HepG2 (cell line): ENCODE results near the gene TOR4A. TPM values are rescaled to one million over a fixed set of nuclear protein-coding genes. Genes with fewer than 3 reads are reported as not detected.
A peak's percentile ranks its signal among the peaks of the same experiment; 100 is the strongest.

Experiments
- ATAC-seq: fragments of 200-7000 bp; cut with Tn5 transposase; 3 replicates; pipeline ENCODE4 v1.9.1; 2020; ENCODE audit warnings: mild to moderate bottlenecking, moderate library complexity
- BruUV-seq: library from RNA; stranded (reverse); fragments of 400-500 nt; replicated peaks from 2 replicates; lab custom pipeline; 2021; lab: Mats Ljungman, UMichigan
- CTCF ChIA-PET: fragments of 300-600 bp; formaldehyde crosslinking; extraction: SDS; loops from one replicate; lab custom pipeline; 2021; ENCODE audit warnings: low total read pairs, inconsistent platforms, low intra/inter-chr PET ratio; lab: Yijun Ruan, JAX
- POLR2A ChIA-PET: fragments of 350-600 bp; sonication (Branson Sonifier 250); formaldehyde crosslinking; loops from one replicate; lab custom pipeline; 2020; ENCODE audit warnings: antibody characterized with exemption, inconsistent platforms; lab: Yijun Ruan, JAX
- DNase-seq: peaks from one replicate; pipeline ENCODE4 v3.0.0-alpha.2; 2015; ENCODE audit warnings: low spot score
- FAIRE-seq: peaks from 3 replicates; lab custom pipeline; 2011; peaks lifted over from hg19 to GRCh38; lab: Jason Lieb, UNC
- H2AFZ ChIP-seq: one replicate; pipeline ENCODE4 v1.6.1; 2011; ENCODE audit warnings: low read length, inconsistent platforms
- H3K27ac ChIP-seq: fragments of 300-600 bp; 3 replicates; pipeline ENCODE4 v1.8.0; 2011; ENCODE audit warnings: mixed run types, mild to moderate bottlenecking, mixed read lengths, low read length, inconsistent platforms; ENCODE audit not compliant: insufficient read depth; ENCODE audit errors: extremely low read length
- H3K27me3 ChIP-seq, 2 experiments: fragments of 200-600 bp in 1 of 2; 2 replicates in 1 of 2; 3 replicates in 1 of 2; pipeline versions ENCODE4 v1.6.0 to v1.8.0; 2011; ENCODE audit warnings: low read length in 2 of 2, mild to moderate bottlenecking in 2 of 2, moderate library complexity in 2 of 2, inconsistent platforms in 1 of 2; ENCODE audit not compliant: insufficient read depth in 2 of 2, control insufficient read depth in 1 of 2
- H3K36me3 ChIP-seq, 2 experiments: fragments of 200-600 bp in 1 of 2; replicated peaks in 1 of 2; 2 replicates in 1 of 2; 3 replicates in 1 of 2; pipeline versions ENCODE4 v1.5.1 to v1.8.0; 2011; ENCODE audit warnings: low read length in 2 of 2, inconsistent platforms in 1 of 2; ENCODE audit not compliant: insufficient read depth in 2 of 2, control insufficient read depth in 1 of 2
- H3K4me1 ChIP-seq: 2 replicates; pipeline ENCODE4 v1.5.1; 2012; ENCODE audit warnings: low read length, inconsistent platforms; ENCODE audit not compliant: insufficient read depth
- H3K4me2 ChIP-seq: 2 replicates; pipeline ENCODE4 v1.6.0; 2011; ENCODE audit warnings: low read depth, low read length, inconsistent platforms
- H3K4me3 ChIP-seq, 3 experiments: fragments of 200-600 bp in 1 of 3; sonication (generic), shearing (Covaris generic) in 1 of 3; replicated peaks in 1 of 3; 2 replicates each; pipeline ENCODE4 v1.5.1; 2011 to 2016; ENCODE audit warnings: low read length in 3 of 3, inconsistent platforms in 2 of 3, low read depth in 2 of 3, mild to moderate bottlenecking in 2 of 3, control low read depth in 1 of 3, mixed read lengths in 1 of 3; ENCODE audit not compliant: insufficient read depth in 1 of 3
- H3K79me2 ChIP-seq: one replicate; pipeline ENCODE4 v1.6.1; 2011; ENCODE audit warnings: low read length, inconsistent platforms; ENCODE audit not compliant: insufficient read depth
- H3K9ac ChIP-seq: 2 replicates; pipeline ENCODE4 v1.6.0; 2011; ENCODE audit warnings: mild to moderate bottlenecking, low read depth, low read length, inconsistent platforms; ENCODE audit not compliant: insufficient read depth
- H3K9me3 ChIP-seq: 2 replicates; pipeline ENCODE4 v1.5.1; 2012; ENCODE audit warnings: mild to moderate bottlenecking, low read length
- H4K20me1 ChIP-seq: 2 replicates; pipeline ENCODE4 v1.6.0; 2011; ENCODE audit warnings: inconsistent platforms, mild to moderate bottlenecking, low read length, moderate library complexity; ENCODE audit not compliant: insufficient read depth
- BHLHE40 ChIP-seq: IDR thresholded peaks from 2 replicates; pipeline ENCODE4 v1.6.1; 2011; ENCODE audit warnings: low read length, improper control_type of control experiment
- DDIT3 ChIP-seq: sonication (generic); formaldehyde crosslinking; IDR thresholded peaks from 2 replicates; pipeline ENCODE4 v1.4.0; 2020; ENCODE audit warnings: mild to moderate bottlenecking, missing genetic modification reagents
- HMGA1 ChIP-seq: sonication (generic); formaldehyde crosslinking; conservative IDR thresholded peaks from 2 replicates; pipeline ENCODE4 v1.4.0; 2020; ENCODE audit warnings: missing genetic modification reagents
- HOXA7 ChIP-seq: sonication (generic); formaldehyde crosslinking; IDR thresholded peaks from 2 replicates; pipeline ENCODE4 v1.8.1; 2022; ENCODE audit warnings: mild to moderate bottlenecking, missing genetic modification reagents, moderate library complexity
- MAFF ChIP-seq: IDR thresholded peaks from 2 replicates; pipeline ENCODE4 v1.6.1; 2011; ENCODE audit warnings: low read depth, low read length, improper control_type of control experiment
- NCOR1 ChIP-seq: fragments of 200-600 bp; sonication (generic); IDR thresholded peaks from 2 replicates; pipeline ENCODE4 v1.7.0; 2017; ENCODE audit warnings: antibody characterized with exemption, low read length, borderline replicate concordance
- PHB2 ChIP-seq: fragments of 450-650 bp; IDR thresholded peaks from 2 replicates; pipeline ENCODE4 v1.6.1; 2018; ENCODE audit not compliant: partially characterized antibody
- RBFOX2 ChIP-seq: fragments of 200-400 bp; formaldehyde crosslinking; IDR thresholded peaks from 2 replicates; pipeline ENCODE4 v1.6.1; 2017; ENCODE audit warnings: low read depth, mild to moderate bottlenecking, low read length
- SAP130 ChIP-seq: IDR thresholded peaks from 2 replicates; pipeline ENCODE4 v1.6.1; 2016; ENCODE audit warnings: low read depth
- TFE3 ChIP-seq: IDR thresholded peaks from 2 replicates; pipeline ENCODE4 v1.6.1; 2016
- ZFP90 ChIP-seq: sonication (generic); formaldehyde crosslinking; IDR thresholded peaks from 2 replicates; pipeline ENCODE4 v1.8.0; 2022; ENCODE audit warnings: missing genetic modification reagents, mild to moderate bottlenecking, inconsistent platforms, borderline replicate concordance
- ZIK1 ChIP-seq: sonication (generic); formaldehyde crosslinking; IDR thresholded peaks from 2 replicates; pipeline ENCODE4 v1.5.0; 2020; ENCODE audit warnings: mild to moderate bottlenecking, low read depth, missing genetic modification reagents, borderline replicate concordance
- ZNF367 ChIP-seq: sonication (generic); formaldehyde crosslinking; IDR thresholded peaks from 2 replicates; pipeline ENCODE4 v1.4.0; 2020; ENCODE audit warnings: missing genetic modification reagents, borderline replicate concordance
- ZNF558 ChIP-seq: sonication (generic); formaldehyde crosslinking; IDR thresholded peaks from 2 replicates; pipeline ENCODE4 v1.9.0; 2022; ENCODE audit warnings: mild to moderate bottlenecking, missing genetic modification reagents, borderline replicate concordance
- ZNF569 ChIP-seq: sonication (generic); formaldehyde crosslinking; IDR thresholded peaks from 2 replicates; pipeline ENCODE4 v1.5.0; 2020; ENCODE audit warnings: mild to moderate bottlenecking, missing genetic modification reagents, moderate library complexity, borderline replicate concordance
- ZNF607 ChIP-seq: sonication (generic); formaldehyde crosslinking; IDR thresholded peaks from 2 replicates; pipeline ENCODE4 v1.5.1; 2020; ENCODE audit warnings: missing genetic modification reagents, mild to moderate bottlenecking, borderline replicate concordance
- ZNF674 ChIP-seq: sonication (generic); formaldehyde crosslinking; IDR thresholded peaks from 2 replicates; pipeline ENCODE4 v1.5.0; 2020; ENCODE audit warnings: low read depth, mild to moderate bottlenecking, missing genetic modification reagents
- ZNF800 ChIP-seq: sonication (generic); formaldehyde crosslinking; IDR thresholded peaks from 2 replicates; pipeline ENCODE4 v1.4.0; 2020; ENCODE audit warnings: missing genetic modification reagents
- WGBS: methylation state at CpG from one replicate; pipeline ENCODE4 v1.1.6; 2017; ENCODE audit warnings: low lambda C conversion rate; 5-methylcytosine and 5-hydroxymethylcytosine counted together
- in situ Hi-C: cut with HindIII; loops from 2 replicates; pipeline ENCODE4 v1.10.0; 2017; ENCODE audit warnings: low pct_unique_long_range_greater_than_20kb; ENCODE audit not compliant: extremely low pct_ligation_motif_present
- intact Hi-C: fragments of 100-400 bp; cut with micrococcal nuclease; formaldehyde crosslinking; loops from one replicate; pipeline ENCODE4 v1.10.0; 2022; ENCODE audit not compliant: unreplicated experiment
- polyA plus RNA-seq, 8 experiments: library from polyadenylated mRNA; depleted of rRNA in 3 of 8; stranded (reverse) in 7 of 8; unstranded in 1 of 8; fragments of >200 nt; fragmentation: Illumina TruSeq in 4 of 8; extraction: Trizol in 4 of 8; gene quantifications; 2 replicates each; pipeline versions ENCODE4 v1.2.1 to v1.2.3, GENCODE V29; 2011 to 2016; ENCODE audit warnings: low read depth in 4 of 8, missing spikeins in 1 of 8, mixed read lengths in 1 of 8; ENCODE audit not compliant: insufficient read depth in 1 of 8
- total RNA-seq, 5 experiments: library from RNA; depleted of rRNA; stranded (reverse); fragments of >200 nt; fragmentation: Illumina TruSeq; extraction: Trizol; gene quantifications; 2 replicates each; pipeline ENCODE4 v1.2.3, GENCODE V29; 2016; ENCODE audit warnings: low read depth in 1 of 5

The TOR4A gene
- total and polyA plus RNA-seq, 2 of the 13 experiments (the other 11 are each of a cell fraction or from before 2014, with no cell fraction given), result 11.1 to 14.2 TPM

- 98% methylated on average over 95 of the region's 139 CpGs for WGBS
- FAIRE-seq, result no peak
- H3K79me2 ChIP-seq, result peaks cover 6% of the 10 kb centered on the region
- no peaks in the 10 kb centered on the region for H4K20me1 ChIP-seq
- H3K9me3 ChIP-seq, result no peaks in the 10 kb centered on the region
- POLR2A ChIA-PET, result interaction anchor here (0.6 kb wide), 1 partner anchor 129 kb away, joined by 3 read pairs; no protein-coding TSS in a partner anchor
- no peak overlapping the region for H2AFZ ChIP-seq
- peaks cover 0 to 7% of the 10 kb centered on the region in 2 experiments; a peak in 2 of 5 replicates for H3K36me3 ChIP-seq
- BruUV-seq, result TSS peak; percentile 43
- H3K27ac ChIP-seq, result no peak overlapping the region
- no peaks in the 10 kb centered on the region; a peak in 1 of 5 replicates for H3K27me3 ChIP-seq
- peak overlapping the region; percentile 88 for H3K4me2 ChIP-seq
- peak overlapping the region; percentile 82 for H3K9ac ChIP-seq
- DNase-seq, result no peak
- peaks cover 21% of the 10 kb centered on the region for H3K4me1 ChIP-seq
- intact Hi-C loops, result no loop called here
- H3K4me3 ChIP-seq, result peak overlapping the region; percentile 87 to 90 (median 88); a peak in 5 of 6 replicates
- in situ Hi-C loops, result no loop called here
- CTCF ChIA-PET, result no interaction called here
- no peak for ATAC-seq
- TF ChIP-seq ZNF569 (CRISPR knock-in tag) (no peak), DDIT3 (CRISPR knock-in tag) (no peak), NCOR1 (no peak), RBFOX2 (peak; percentile 32; the same call in 1 of the 2 replicates), PHB2 (no peak), ZIK1 (no peak), ZFP90 (CRISPR knock-in tag) (no peak), TFE3 (CRISPR knock-in tag) (no peak), BHLHE40 (no peak), ZNF800 (no peak), SAP130 (CRISPR knock-in tag) (0 out of 2 replicates have a peak, but pooled peaks have one; percentile 13), ZNF674 (CRISPR knock-in tag) (no peak), ZNF367 (CRISPR knock-in tag) (no peak), HOXA7 (CRISPR knock-in tag) (no peak), MAFF (no peak), HMGA1 (no peak), ZNF607 (CRISPR knock-in tag) (no peak), ZNF558 (CRISPR knock-in tag) (no peak)
These were observed 1.5 kb downstream of the TOR4A start for GRCh38 chr9:137278721-137279711.
